HepG2 (cell line): ENCODE measurements around the gene COL5A1. TPM values are rescaled to one million over a fixed set of nuclear protein-coding genes. Genes with fewer than 3 reads are reported as not detected.

ENCODE experiments used
- ATAC-seq: fragments of 200-7000 bp; cut with Tn5 transposase; 3 replicates; pipeline ENCODE4 v1.9.1; 2020; ENCODE audit warnings: mild to moderate bottlenecking, moderate library complexity
- BruUV-seq: library from RNA; stranded (reverse); fragments of 400-500 nt; replicated peaks from 2 replicates; lab custom pipeline; 2021; lab: Mats Ljungman, UMichigan
- CTCF ChIA-PET: fragments of 300-600 bp; formaldehyde crosslinking; extraction: SDS; loops from one replicate; lab custom pipeline; 2021; ENCODE audit warnings: low total read pairs, inconsistent platforms, low intra/inter-chr PET ratio; lab: Yijun Ruan, JAX
- POLR2A ChIA-PET: fragments of 350-600 bp; sonication (Branson Sonifier 250); formaldehyde crosslinking; loops from one replicate; lab custom pipeline; 2020; ENCODE audit warnings: antibody characterized with exemption, inconsistent platforms; lab: Yijun Ruan, JAX
- DNase-seq: peaks from one replicate; pipeline ENCODE4 v3.0.0-alpha.2; 2015; ENCODE audit warnings: low spot score
- FAIRE-seq: peaks from 3 replicates; lab custom pipeline; 2011; peaks lifted over from hg19 to GRCh38; lab: Jason Lieb, UNC
- H2AFZ ChIP-seq: one replicate; pipeline ENCODE4 v1.6.1; 2011; ENCODE audit warnings: low read length, inconsistent platforms
- H3K27ac ChIP-seq: fragments of 300-600 bp; 3 replicates; pipeline ENCODE4 v1.8.0; 2011; ENCODE audit warnings: mixed run types, mild to moderate bottlenecking, mixed read lengths, low read length, inconsistent platforms; ENCODE audit not compliant: insufficient read depth; ENCODE audit errors: extremely low read length
- H3K27me3 ChIP-seq, 2 experiments: fragments of 200-600 bp in 1 of 2; 2 replicates in 1 of 2; 3 replicates in 1 of 2; pipeline versions ENCODE4 v1.6.0 to v1.8.0; 2011; ENCODE audit warnings: low read length in 2 of 2, mild to moderate bottlenecking in 2 of 2, moderate library complexity in 2 of 2, inconsistent platforms in 1 of 2; ENCODE audit not compliant: insufficient read depth in 2 of 2, control insufficient read depth in 1 of 2
- H3K36me3 ChIP-seq, 2 experiments: fragments of 200-600 bp in 1 of 2; replicated peaks in 1 of 2; 2 replicates in 1 of 2; 3 replicates in 1 of 2; pipeline versions ENCODE4 v1.5.1 to v1.8.0; 2011; ENCODE audit warnings: low read length in 2 of 2, inconsistent platforms in 1 of 2; ENCODE audit not compliant: insufficient read depth in 2 of 2, control insufficient read depth in 1 of 2
- H3K4me1 ChIP-seq: 2 replicates; pipeline ENCODE4 v1.5.1; 2012; ENCODE audit warnings: low read length, inconsistent platforms; ENCODE audit not compliant: insufficient read depth
- H3K4me2 ChIP-seq: 2 replicates; pipeline ENCODE4 v1.6.0; 2011; ENCODE audit warnings: low read depth, low read length, inconsistent platforms
- H3K4me3 ChIP-seq, 3 experiments: fragments of 200-600 bp in 1 of 3; sonication (generic), shearing (Covaris generic) in 1 of 3; replicated peaks in 1 of 3; 2 replicates each; pipeline ENCODE4 v1.5.1; 2011 to 2016; ENCODE audit warnings: low read length in 3 of 3, inconsistent platforms in 2 of 3, low read depth in 2 of 3, mild to moderate bottlenecking in 2 of 3, control low read depth in 1 of 3, mixed read lengths in 1 of 3; ENCODE audit not compliant: insufficient read depth in 1 of 3
- H3K79me2 ChIP-seq: one replicate; pipeline ENCODE4 v1.6.1; 2011; ENCODE audit warnings: low read length, inconsistent platforms; ENCODE audit not compliant: insufficient read depth
- H3K9ac ChIP-seq: 2 replicates; pipeline ENCODE4 v1.6.0; 2011; ENCODE audit warnings: mild to moderate bottlenecking, low read depth, low read length, inconsistent platforms; ENCODE audit not compliant: insufficient read depth
- H3K9me3 ChIP-seq: 2 replicates; pipeline ENCODE4 v1.5.1; 2012; ENCODE audit warnings: mild to moderate bottlenecking, low read length
- H4K20me1 ChIP-seq: 2 replicates; pipeline ENCODE4 v1.6.0; 2011; ENCODE audit warnings: inconsistent platforms, mild to moderate bottlenecking, low read length, moderate library complexity; ENCODE audit not compliant: insufficient read depth
- ARHGAP35 ChIP-seq: sonication (generic); formaldehyde crosslinking; IDR thresholded peaks from 2 replicates; pipeline ENCODE4 v1.9.0; 2022; ENCODE audit warnings: mild to moderate bottlenecking, inconsistent platforms, moderate library complexity, missing genetic modification reagents, borderline replicate concordance
- BCL3 ChIP-seq: sonication (generic); formaldehyde crosslinking; IDR thresholded peaks from 2 replicates; pipeline ENCODE4 v1.5.1; 2020; ENCODE audit warnings: mild to moderate bottlenecking, missing genetic modification reagents, moderate library complexity
- CENPX ChIP-seq: sonication (generic); formaldehyde crosslinking; IDR thresholded peaks from 2 replicates; pipeline ENCODE4 v1.9.0; 2021; ENCODE audit warnings: mild to moderate bottlenecking, missing genetic modification reagents, moderate library complexity
- PHF5A ChIP-seq: IDR thresholded peaks from one replicate; pipeline ENCODE4 v1.6.1; 2018; ENCODE audit warnings: low read depth, missing genetic modification reagents; ENCODE audit not compliant: unreplicated experiment
- ZNF703 ChIP-seq: sonication (generic); formaldehyde crosslinking; IDR thresholded peaks from 2 replicates; pipeline ENCODE4 v1.5.1; 2020; ENCODE audit warnings: missing genetic modification reagents, mild to moderate bottlenecking, moderate library complexity, borderline replicate concordance
- ZSCAN30 ChIP-seq: sonication (generic); formaldehyde crosslinking; IDR thresholded peaks from 2 replicates; pipeline ENCODE4 v1.5.0; 2020; ENCODE audit warnings: mild to moderate bottlenecking, missing genetic modification reagents
- WGBS: methylation state at CpG from one replicate; pipeline ENCODE4 v1.1.6; 2017; ENCODE audit warnings: low lambda C conversion rate; 5-methylcytosine and 5-hydroxymethylcytosine counted together
- in situ Hi-C: cut with HindIII; loops from 2 replicates; pipeline ENCODE4 v1.10.0; 2017; ENCODE audit warnings: low pct_unique_long_range_greater_than_20kb; ENCODE audit not compliant: extremely low pct_ligation_motif_present
- intact Hi-C: fragments of 100-400 bp; cut with micrococcal nuclease; formaldehyde crosslinking; loops from one replicate; pipeline ENCODE4 v1.10.0; 2022; ENCODE audit not compliant: unreplicated experiment
- polyA plus RNA-seq, 8 experiments: library from polyadenylated mRNA; depleted of rRNA in 3 of 8; stranded (reverse) in 7 of 8; unstranded in 1 of 8; fragments of >200 nt; fragmentation: Illumina TruSeq in 4 of 8; extraction: Trizol in 4 of 8; gene quantifications; 2 replicates each; pipeline versions ENCODE4 v1.2.1 to v1.2.3, GENCODE V29; 2011 to 2016; ENCODE audit warnings: low read depth in 4 of 8, missing spikeins in 1 of 8, mixed read lengths in 1 of 8; ENCODE audit not compliant: insufficient read depth in 1 of 8
- total RNA-seq, 5 experiments: library from RNA; depleted of rRNA; stranded (reverse); fragments of >200 nt; fragmentation: Illumina TruSeq; extraction: Trizol; gene quantifications; 2 replicates each; pipeline ENCODE4 v1.2.3, GENCODE V29; 2016; ENCODE audit warnings: low read depth in 1 of 5
- TF ChIP-seq, protein P1 (sequence below): sonication (generic); formaldehyde crosslinking; IDR thresholded peaks from 2 replicates; pipeline ENCODE4 v1.4.0; 2020; ENCODE audit warnings: mild to moderate bottlenecking, missing genetic modification reagents
- TF ChIP-seq, protein P2 (sequence below): sonication (generic); formaldehyde crosslinking; IDR thresholded peaks from 2 replicates; pipeline ENCODE4 v1.4.0; 2020; ENCODE audit warnings: mild to moderate bottlenecking, missing genetic modification reagents, borderline replicate concordance

COL5A1 gene
- total and polyA plus RNA-seq, 2 of the 13 experiments (the other 11 are each of a cell fraction or from before 2014, with no cell fraction given), result not detected

DNA sequence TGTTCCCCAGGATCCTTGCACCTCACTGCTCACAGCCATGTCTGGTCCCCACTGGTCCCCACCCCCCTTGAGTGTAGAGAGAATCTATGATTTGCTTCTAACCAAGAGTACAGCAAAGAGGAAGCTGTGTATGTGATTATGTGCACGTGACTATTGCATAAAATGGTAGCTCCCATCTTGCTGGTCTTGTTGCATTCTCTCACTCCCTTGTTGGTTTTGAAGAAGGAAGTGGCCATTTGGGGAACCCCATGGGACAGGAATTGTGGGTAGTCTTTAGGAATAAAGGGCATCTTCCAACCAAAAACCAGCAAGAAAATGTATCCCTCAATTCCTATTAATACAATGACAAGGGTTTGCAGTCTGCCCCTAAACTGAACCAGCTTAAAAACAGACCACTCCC, 233.8 kb downstream of the COL5A1 start:
- Histone ChIP-seq H3K9ac (no peak overlapping the region), H3K27ac (no peak overlapping the region), H3K4me3 (no peak overlapping the region), H3K4me1 (no peaks in the 10 kb centered on the region), H3K4me2 (no peak overlapping the region), H3K9me3 (no peaks in the 10 kb centered on the region), H2AFZ (no peak overlapping the region), H3K27me3 (peaks cover 2 to 21% of the 10 kb centered on the region in 2 experiments; a peak in 3 of 5 replicates), H4K20me1 (no peaks in the 10 kb centered on the region)
- no TSS peak for BruUV-seq
- 0% methylated on average over 1 of the region's 1 CpG for WGBS
- in situ Hi-C loops, result no loop called here
- POLR2A ChIA-PET, result no interaction called here
- no peak for DNase-seq
- FAIRE-seq, result no peak
- CTCF ChIA-PET, result no interaction called here
- no peak for ATAC-seq
- TF ChIP-seq, protein P1, sequence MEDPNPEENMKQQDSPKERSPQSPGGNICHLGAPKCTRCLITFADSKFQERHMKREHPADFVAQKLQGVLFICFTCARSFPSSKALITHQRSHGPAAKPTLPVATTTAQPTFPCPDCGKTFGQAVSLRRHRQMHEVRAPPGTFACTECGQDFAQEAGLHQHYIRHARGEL (CRISPR knock-in tag), result no peak
- TF ChIP-seq ZSCAN30 (no peak), ARHGAP35 (no peak), BCL3 (CRISPR knock-in tag) (no peak), ZNF703 (CRISPR knock-in tag) (no peak), CENPX (no peak), PHF5A (CRISPR knock-in tag) (no peak)
- TF ChIP-seq, protein P2, sequence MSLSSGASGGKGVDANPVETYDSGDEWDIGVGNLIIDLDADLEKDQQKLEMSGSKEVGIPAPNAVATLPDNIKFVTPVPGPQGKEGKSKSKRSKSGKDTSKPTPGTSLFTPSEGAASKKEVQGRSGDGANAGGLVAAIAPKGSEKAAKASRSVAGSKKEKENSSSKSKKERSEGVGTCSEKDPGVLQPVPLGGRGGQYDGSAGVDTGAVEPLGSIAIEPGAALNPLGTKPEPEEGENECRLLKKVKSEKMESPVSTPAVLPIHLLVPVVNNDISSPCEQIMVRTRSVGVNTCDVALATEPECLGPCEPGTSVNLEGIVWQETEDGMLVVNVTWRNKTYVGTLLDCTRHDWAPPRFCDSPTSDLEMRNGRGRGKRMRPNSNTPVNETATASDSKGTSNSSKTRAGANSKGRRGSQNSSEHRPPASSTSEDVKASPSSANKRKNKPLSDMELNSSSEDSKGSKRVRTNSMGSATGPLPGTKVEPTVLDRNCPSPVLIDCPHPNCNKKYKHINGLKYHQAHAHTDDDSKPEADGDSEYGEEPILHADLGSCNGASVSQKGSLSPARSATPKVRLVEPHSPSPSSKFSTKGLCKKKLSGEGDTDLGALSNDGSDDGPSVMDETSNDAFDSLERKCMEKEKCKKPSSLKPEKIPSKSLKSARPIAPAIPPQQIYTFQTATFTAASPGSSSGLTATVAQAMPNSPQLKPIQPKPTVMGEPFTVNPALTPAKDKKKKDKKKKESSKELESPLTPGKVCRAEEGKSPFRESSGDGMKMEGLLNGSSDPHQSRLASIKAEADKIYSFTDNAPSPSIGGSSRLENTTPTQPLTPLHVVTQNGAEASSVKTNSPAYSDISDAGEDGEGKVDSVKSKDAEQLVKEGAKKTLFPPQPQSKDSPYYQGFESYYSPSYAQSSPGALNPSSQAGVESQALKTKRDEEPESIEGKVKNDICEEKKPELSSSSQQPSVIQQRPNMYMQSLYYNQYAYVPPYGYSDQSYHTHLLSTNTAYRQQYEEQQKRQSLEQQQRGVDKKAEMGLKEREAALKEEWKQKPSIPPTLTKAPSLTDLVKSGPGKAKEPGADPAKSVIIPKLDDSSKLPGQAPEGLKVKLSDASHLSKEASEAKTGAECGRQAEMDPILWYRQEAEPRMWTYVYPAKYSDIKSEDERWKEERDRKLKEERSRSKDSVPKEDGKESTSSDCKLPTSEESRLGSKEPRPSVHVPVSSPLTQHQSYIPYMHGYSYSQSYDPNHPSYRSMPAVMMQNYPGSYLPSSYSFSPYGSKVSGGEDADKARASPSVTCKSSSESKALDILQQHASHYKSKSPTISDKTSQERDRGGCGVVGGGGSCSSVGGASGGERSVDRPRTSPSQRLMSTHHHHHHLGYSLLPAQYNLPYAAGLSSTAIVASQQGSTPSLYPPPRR (CRISPR knock-in tag), result no peak
- TF ChIP-seq, all 625 proteins: peak for 0
- Histone ChIP-seq H3K79me2 (no peaks in the 10 kb centered on the region), H3K36me3 (no peaks in the 10 kb centered on the region)
- intact Hi-C loops, result no loop called here
